RPMI7951 (cell line): Measurements from ENCODE around the gene OTULINL. TPM values are rescaled to one million over a fixed set of nuclear protein-coding genes. Genes with fewer than 3 reads are reported as not detected.

Source experiments
- total RNA-seq: library from RNA; depleted of rRNA; stranded (reverse); fragments of >200 nt; shearing (Covaris generic); gene quantifications from 2 replicates; pipeline ENCODE4 v1.2.3, GENCODE V29; 2014; rRNA removed

OTULINL gene
- total RNA-seq, 1 experiment from 2014 or later, result 4.4 TPM

Other genes starting within 250 kb of the OTULINL start
- 16.6 and 21.1 TPM in 2 replicates for gene OTULIN, start 82.9 kb downstream of the OTULINL start, total RNA-seq